Stimulated activated CD8-positive, alpha-beta memory T cell treated with anti-CD3 and anti-CD28 coated beads, Interleukin-15, amount 100 ng/mL, for 48 hours (primary cell): ENCODE data around the gene DRG2.
A peak's percentile ranks its signal among the peaks of the same experiment; 100 is the strongest.

Experiments used
- DNase-seq, 2 donors: peaks; one replicate each; pipeline ENCODE4 v3.0.0-alpha.2; 2020; ENCODE audit warnings: low read depth in 2 of 2

Gene DRG2

DNA sequence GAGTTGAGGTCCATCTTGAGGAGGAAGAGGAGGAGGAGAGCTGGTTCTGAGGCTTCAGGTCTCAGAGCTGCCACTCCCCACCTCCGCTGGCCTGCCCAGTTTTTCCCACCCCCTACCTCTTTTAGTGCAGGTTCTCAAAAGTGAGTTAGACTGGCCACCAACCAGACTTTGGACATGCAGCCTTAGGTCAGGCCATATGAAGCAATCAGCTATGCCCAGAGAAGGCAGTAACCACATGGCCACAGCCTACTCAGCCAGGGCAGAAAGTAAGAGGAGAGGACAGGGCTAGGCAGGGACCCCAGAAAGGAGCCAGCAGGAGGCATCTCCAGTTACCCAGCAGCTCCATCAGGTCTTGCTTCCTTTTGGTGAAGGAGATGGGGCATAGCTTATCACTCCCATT lies 29.8 kb downstream of the DRG2 start:
- no peak for DNase-seq

DNA sequence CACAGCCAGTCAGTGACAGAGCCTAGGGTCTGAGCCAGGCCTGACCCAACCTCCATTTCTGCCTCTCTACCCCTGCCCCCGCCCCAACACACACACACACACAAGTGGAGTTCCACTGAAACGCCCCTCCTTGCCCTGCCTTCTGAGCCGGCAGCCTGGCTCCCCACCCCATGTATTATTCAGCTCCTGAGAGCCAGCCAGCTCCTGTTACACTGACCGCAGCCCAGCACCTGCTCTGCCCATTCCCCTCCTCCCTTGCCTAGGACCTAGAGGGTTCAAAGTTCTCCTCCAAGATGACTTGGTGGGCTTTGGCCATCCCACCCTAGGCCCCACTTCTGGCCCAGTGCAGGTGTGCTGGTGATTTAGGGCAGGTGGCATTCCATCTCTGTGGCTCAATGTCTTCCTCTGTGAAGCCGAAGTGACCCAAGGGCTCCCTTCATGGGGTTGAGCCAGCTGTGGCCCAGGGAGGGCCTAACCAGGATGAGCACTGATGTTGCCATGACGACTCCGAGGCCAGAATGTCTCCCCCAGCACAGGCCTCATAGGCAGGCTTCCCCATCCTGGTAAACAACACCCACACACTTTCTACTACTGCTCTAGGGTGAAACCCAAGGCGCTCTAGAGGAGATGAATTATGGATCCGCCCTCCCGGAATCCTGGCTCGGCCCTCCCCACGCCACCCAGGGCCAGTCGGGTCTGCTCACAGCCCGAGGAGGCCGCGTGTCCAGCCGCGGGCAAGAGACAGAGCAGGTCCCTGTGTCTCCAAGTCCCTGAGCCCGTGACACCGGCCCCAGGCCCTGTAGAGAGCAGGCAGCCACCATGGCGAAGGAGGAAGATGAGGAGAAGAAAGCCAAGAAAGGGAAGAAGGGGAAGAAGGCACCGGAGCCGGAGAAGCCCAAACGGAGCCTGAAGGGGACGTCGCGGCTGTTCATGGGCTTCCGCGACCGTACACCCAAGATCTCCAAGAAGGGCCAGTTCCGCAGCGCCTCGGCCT lies 30.5 kb downstream of the DRG2 start:
- DNase-seq = no peak

DNA sequence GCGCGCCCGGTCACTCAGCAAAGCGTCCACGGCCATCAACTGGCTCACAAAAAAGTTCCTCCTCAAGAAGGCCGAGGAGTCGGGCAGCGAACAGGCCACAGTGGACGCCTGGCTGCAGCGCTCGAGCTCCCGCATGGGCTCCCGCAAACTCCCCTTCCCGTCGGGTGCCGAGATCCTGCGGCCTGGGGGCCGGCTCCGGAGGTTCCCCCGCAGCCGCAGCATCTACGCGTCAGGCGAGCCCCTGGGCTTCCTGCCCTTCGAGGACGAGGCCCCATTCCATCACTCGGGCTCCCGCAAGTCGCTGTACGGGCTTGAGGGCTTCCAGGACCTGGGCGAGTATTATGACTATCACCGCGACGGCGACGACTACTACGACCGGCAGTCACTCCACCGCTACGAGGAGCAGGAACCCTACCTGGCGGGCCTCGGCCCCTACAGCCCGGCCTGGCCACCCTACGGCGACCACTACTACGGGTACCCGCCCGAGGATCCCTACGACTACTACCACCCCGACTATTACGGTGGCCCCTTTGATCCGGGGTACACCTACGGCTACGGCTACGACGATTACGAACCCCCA lies 31.5 kb downstream of the DRG2 start:
- DNase-seq = no peak

DNA sequence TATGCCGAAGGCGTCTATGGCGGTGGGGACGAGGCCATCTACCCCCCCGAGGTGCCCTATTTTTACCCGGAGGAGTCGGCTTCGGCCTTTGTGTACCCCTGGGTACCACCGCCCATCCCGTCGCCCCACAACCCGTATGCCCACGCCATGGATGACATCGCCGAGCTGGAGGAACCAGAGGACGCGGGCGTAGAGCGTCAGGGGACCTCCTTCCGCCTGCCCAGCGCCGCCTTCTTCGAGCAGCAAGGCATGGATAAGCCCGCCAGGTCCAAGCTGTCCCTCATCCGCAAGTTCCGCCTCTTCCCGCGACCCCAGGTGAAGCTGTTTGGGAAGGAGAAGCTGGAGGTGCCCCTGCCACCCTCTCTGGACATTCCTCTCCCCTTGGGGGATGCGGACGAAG lies 32.2 kb downstream of the DRG2 start:
- no peak for DNase-seq

DNA sequence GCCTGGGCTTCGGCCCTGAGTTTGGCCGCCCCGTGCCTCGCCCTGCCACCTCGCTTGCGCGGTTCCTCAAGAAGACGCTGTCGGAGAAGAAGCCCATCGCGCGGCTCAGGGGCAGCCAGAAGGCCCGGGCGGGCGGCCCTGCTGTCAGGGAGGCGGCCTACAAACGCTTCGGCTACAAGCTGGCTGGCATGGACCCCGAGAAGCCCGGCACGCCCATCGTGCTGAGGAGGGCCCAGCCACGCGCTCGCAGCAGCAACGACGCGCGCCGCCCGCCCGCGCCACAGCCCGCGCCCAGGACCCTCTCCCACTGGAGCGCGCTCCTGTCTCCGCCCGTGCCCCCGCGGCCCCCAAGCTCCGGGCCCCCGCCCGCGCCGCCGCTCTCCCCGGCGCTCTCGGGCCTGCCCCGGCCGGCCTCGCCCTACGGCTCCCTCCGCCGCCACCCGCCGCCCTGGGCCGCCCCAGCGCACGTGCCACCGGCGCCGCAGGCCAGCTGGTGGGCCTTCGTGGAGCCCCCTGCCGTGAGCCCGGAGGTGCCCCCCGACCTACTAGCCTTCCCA lies 32.8 kb downstream of the DRG2 start:
- DNase-seq = no peak

DNA sequence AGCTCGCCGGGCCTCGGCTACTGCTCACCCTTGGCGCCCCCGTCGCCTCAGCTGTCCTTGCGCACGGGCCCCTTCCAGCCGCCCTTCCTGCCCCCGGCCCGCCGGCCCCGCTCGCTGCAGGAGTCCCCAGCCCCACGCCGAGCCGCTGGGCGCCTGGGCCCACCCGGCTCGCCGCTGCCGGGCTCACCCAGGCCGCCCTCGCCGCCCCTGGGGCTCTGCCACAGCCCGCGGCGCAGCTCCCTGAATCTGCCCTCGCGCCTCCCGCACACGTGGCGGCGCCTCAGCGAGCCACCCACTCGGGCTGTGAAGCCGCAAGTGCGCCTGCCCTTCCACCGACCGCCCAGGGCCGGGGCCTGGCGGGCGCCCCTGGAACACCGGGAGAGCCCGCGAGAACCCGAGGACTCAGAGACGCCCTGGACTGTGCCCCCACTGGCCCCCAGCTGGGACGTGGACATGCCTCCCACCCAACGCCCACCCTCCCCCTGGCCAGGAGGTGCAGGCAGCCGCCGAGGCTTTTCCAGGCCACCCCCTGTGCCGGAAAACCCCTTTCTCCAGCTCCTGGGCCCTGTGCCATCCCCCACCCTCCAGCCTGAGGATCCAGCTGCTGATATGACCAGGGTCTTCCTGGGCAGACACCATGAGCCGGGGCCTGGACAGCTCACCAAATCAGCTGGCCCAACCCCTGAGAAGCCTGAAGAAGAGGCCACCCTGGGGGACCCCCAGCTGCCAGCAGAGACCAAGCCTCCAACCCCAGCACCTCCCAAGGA lies 33.6 kb downstream of the DRG2 start:
- DNase-seq = no peak

DNA sequence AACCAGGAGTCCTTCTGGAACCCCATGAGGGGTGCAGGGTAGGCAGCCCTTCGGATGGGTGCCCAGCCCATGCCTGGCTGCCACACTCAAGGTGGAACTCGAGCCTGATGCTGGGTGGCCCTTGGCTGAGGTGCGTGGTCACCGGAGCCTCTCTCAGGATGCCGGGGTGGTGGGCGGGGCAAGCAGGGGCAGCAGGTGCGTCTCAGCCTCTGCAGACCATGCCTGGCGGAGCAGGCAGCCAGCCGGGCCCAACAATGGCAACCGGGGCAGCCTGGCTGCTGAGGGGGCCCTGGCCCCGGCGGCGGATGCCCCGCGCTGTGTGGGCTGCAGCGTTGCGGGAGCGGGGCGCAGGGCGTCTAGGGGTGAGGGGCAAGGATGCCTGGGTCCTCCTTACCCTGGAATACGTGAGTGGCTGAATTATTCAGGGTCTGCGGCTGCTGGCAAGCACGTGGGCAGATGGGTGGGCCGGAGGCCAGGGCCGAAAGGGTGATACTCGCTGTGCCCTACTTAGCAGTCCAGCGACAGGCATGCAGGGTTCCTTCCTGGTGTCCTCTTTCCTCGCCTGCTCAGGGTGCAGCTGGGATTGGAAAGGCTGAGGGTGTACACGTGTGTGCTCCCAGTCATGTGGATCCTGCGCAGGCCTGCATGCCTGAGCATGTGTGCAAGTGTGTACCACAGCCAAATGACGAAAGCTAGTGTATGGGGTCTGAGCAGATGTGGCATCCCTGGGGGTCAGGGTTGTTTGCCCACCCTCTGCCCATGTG lies 35.4 kb downstream of the DRG2 start:
- no peak for DNase-seq

DNA sequence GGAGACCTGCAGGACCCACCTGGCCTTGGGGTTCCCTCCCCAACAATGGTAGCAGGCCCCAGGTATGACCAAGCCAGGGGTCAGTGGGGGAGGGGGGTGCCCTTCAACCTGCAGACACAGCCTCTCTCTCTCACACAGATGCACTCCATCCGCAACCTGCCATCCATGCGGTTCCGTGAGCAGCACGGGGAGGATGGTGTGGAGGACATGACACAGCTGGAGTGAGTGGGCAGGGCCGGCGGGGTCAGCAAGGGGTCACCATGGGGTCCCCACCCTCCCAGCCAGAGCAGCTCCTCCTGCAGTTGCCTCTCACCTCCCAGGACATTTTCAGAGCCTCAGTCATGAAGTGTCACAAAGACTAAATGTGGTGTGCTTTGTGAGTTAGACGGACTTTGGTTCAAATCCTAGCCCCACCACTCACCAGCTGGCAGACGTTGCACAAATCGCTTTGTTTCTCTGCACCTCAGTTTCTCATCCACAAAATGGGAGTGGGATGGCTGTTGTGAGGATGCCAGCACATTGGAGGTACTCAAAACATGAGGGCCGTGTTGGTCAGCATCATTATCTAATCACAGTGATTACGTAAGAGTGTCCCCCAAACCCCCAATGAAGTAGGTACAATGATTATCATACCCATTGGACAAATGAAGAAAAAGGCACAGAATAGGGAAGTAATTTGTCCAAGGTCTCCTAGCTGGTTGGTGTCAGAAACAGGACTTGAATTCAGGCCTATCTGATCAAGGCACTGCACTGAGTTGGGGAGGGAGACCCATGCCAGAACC lies 36.8 kb downstream of the DRG2 start:
- DNase-seq = no peak

DNA sequence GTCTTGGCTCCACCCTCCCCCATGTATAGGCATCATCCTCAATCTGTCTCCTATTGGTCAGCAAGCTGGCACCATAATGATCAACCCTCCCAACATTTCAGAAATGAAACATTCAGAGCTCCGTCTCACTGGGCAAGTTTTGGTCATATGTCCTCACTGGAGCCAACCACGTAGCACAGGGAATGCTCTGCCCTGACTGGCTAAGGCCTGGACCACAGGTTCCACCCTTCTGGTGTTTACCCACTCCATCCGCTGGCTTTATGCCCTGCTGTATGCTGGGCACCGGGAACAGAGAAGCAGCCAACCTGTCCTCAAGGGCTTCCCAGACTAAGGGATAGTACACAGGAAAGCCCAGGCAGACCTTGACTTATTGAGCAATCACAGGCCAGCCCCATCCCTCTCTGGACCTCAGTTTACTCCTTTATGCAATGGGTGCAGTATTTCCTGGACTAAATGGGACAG lies 41.3 kb downstream of the DRG2 start:
- DNase-seq = no peak

DNA sequence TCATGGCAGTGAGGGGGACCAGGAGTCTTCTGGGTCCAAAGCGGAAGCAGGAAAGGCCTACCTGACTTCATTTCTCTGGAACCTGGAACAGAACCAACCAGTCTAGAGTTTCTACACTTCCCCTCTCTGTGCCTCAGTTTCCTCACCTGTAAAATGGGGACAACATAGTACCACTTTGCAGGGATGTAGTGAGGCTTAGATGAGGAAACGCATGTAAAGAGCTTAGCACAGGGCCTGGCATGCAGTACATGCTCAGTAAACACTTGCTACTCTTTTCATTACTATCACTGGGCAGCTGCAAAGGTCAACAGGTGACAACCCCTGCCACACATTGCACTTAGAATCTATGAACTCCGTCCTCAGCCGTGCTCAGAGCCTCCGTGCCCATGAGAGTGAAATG lies 45.0 kb downstream of the DRG2 start:
- no peak for DNase-seq

DNA sequence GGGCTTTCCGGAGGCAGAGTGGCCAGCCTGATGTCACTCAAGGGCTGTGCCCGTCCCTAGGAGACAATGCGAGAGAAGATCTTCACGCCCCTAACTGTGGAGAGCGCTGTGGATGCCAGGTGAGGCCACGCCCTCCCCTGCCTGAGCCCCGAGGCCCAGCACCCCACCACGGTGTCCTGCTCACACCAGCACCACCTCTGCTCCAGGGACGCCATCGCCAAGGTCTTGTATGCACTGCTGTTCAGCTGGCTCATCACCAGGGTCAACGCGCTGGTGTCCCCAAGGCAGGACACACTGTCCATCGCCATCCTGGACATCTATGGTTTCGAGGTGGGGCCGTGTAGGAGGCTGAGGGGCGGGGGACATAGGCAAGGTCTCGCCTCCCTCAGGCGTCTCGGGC lies 48.6 kb downstream of the DRG2 start:
- no peak for DNase-seq

DNA sequence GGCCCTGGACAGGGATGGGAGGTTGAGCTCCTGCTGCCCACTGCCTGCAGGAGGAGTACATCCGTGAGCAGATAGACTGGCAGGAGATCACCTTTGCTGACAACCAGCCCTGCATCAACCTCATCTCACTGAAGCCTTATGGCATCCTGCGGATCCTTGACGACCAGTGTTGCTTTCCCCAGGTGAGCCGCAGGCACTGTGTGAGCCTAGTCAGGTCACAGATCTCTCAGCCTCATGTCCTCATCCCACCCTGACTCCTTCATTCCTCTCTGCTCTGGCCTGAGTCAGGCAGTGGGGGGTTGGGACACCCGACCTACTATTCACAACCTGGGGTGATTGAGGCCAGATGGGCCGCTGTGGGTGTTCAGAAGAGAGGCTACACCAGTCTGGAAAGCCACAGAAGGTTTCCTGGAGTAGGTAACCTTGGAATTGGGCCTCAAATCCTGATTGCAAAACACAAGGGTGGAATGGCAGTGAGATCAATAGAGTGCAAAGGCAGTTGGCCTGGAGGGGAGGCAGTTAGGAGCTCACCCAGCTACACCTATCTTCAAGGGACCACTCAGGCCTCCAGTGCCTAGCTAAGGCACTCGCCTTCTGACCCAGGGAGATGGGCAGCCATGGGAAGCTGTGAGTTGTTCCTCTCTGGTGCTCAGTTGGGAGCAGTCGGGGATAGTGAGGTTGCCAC lies 50.5 kb downstream of the DRG2 start:
- DNase-seq = no peak

DNA sequence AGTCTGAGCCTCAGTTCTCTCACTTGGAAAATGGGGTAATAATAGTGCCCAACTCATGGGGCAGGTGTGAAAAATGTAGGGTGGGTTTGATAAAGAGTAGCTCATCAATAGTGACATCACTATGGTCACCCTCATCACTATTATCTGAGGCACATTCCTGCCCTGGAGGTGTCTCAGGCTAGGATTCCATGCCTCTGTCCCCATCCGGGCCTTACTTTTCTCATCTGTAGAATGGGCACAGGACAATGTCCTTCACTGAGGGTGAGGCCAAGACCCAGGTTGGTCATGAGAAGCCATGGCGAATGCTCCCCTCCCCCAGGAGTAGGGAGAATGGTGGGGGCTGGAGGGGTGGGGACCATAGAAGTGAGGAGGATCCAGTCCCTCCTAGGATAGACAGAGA lies 51.3 kb downstream of the DRG2 start:
- no peak for DNase-seq

DNA sequence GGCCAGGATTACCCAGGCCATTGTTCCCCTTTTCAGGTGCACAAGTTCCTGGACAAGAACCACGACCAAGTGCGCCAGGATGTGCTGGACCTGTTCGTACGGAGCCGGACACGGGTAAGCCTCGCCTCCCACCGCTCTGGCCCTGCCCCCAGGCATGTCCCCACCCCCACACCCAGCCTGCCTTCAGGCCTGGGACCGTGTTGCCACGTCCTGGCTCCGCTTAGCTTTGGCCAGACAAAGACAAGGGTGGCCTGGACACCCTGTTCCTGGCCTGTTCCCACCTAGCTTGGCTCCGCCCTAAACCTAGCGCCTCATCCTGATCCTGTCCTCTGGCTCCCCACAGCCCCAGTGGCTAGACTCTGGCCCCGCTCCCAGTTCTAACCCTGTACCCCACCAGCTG lies 51.8 kb downstream of the DRG2 start:
- no peak for DNase-seq

DNA sequence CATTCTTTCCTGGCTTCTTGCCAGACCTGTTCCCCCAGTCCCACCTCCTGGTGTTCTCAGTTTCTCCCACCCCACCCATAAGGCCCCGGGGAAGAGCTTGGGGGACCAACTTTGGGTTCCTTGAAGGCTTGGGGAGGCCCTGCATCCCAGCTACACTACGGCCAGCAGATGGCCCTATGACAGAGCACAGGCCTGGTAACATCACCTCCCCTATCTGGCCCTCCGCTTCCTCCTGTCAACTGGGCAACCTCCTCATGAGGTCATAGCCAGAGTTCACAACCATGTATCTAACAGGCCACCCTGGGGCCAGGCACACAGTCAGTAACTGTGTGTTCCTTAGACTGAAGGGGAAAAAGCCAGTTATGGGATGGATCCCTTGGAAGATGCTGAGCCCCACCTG lies 52.2 kb downstream of the DRG2 start:
- DNase-seq = no peak

DNA sequence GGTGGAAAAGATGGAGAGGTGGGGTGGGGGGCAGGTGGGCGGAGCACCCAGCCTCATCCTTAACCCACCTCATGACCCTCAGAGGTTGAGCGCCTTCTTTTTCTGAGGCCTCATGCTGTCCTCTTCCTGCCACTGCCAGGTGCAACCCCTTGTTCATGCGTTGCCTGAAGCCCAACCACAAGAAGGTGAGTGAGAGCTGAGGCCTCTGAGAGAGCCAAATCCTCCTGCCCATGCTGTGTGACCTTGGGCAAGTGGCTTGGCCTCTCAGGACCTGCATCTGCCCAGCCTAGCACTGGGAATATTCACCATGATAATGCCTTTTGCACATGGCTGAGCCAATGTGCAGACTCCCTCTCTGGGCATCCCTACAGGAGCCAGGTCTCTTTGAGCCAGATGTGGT lies 52.9 kb downstream of the DRG2 start:
- no peak for DNase-seq

DNA sequence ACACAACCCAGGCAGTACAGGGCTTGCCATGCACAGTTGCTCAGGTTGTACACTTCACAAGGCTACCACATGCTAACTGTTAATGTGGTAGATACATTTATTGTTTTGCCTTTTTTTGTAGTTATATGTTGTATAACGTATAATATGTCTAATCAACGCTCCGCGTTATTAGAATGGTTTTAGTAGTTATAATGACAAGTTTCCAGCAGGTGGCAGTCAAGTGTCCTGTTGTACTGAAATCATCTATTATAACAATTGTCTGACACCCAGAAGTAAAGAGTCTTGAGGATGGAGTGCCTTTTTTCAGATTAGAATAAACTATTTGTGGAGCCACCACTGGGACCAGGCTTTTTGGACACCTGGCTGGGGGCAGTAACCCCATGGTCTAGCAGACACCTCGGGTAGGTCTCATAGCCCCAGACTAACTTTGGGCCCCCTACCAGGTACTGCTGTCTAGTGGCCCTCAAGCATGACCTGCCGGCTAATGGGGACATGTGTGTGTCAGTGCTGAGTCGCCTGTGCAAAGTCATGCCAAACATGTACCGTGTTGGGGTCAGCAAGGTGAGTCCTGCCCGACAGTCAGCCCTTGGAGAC lies 53.6 kb downstream of the DRG2 start:
- DNase-seq = peak in 1 of 2 donors; percentile 7

DNA sequence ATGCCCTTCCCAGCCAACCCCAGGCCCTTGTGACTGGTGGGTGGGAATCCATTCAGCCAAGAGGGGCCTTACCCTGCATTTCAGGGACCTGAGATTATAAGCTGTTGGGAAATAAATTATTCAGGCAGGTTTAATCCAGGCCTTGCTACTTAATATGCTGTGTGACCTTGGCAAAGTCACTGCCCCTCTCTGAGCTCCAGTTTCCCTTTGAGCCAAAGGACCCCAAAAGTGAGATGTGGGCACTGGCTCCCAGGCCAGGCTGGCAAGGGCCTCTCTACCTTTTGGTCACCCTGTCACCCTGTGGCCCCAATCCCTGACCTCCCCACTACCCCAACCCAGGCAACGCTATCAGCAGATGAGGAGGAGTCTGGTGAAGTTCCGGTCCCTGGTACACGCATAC lies 54.7 kb downstream of the DRG2 start:
- DNase-seq = no peak

DNA sequence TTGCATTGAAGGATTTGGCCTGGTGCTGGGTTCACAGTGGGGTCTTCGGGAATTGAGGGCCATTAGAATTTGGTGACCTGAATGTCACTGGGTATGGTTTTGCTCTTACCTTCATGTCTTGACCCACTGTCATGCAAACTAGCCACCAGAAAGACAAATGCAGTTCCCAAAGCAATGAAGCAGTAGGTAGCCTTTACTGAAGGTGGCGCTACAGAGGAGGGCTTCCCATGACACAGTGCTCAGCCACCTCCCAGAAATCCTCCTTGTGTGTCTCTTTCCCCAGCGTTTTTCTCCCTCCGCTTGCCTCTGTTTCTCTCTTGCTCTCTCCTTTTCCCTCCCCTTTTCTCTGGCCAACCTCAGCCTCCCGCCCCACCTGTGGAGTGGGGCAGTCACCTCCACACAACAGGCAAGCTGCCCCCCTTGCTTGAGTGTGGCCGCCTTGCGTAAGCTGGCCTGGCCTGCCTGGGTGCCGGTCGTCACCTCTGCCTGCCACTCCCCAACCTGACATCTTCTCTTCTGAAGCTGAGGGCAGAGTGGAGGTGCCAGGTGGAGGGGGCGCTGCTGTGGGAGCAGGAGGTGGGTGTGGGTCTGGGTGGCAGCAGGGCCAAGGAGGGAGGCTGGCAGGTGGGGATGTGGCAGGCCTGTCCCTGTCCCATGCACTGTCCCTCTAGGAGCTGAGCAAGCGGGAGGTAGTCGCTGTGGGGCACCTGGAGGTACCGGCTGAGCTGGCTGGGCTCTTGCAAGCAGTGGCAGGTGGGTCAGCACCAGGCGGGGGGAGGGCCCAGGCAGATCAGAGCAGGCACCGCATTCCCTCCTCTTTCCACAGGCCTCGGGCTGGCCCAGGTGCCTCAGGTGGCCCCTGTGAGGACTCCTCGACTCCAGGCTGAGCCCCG lies 55.5 kb downstream of the DRG2 start:
- no peak for DNase-seq
